C4-2B (cell line): ENCODE measurements around the gene TSGA10IP.

Source experiments
- CTCF ChIP-seq: fragments of 450-650 bp; conservative IDR thresholded peaks from 2 replicates; pipeline ENCODE4 v1.5.1; 2017; ENCODE audit warnings: mild to moderate bottlenecking
- ZFX ChIP-seq: fragments of 450-650 bp; IDR thresholded peaks from 2 replicates; pipeline ENCODE4 v1.6.1; 2017

DNA sequence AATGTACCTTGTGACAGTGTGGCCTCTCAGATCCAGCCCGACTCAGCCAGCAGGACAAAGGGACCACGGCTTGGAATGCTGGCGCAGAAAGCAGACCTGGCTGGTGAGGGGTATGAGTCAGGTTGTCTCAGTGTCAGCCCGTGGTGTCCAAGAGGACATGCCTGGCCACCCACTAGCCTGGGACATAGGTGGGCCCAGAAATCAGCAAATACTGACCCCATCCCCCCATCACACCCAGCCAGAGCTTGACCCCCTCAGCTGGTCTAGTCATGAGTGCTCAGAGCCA lies 61.6 kb downstream of the TSGA10IP start:
- TF ChIP-seq CTCF (no peak), ZFX (no peak)
